HEK293T (cell line): ENCODE measurements around the gene ZNF326.

Experiments used
- CTCF ChIA-PET: fragments of 350-600 bp; formaldehyde crosslinking; extraction: SDS; loops from one replicate; lab custom pipeline; 2021; ENCODE audit warnings: antibody characterized with exemption, inconsistent platforms; lab: Yijun Ruan, JAX
- POLR2A ChIA-PET: fragments of 350-600 bp; formaldehyde crosslinking; extraction: SDS; loops from one replicate; lab custom pipeline; 2020; ENCODE audit warnings: antibody characterized with exemption, inconsistent platforms; lab: Yijun Ruan, JAX
- DNase-seq: peaks from one replicate; pipeline ENCODE4 v3.0.0; 2012; ENCODE audit warnings: mixed read lengths; ENCODE audit errors: extremely low spot score
- ARNT ChIP-seq: fragments of 450-650 bp; IDR thresholded peaks from 2 replicates; pipeline ENCODE4 v1.6.1; 2017; ENCODE audit warnings: mild to moderate bottlenecking
- BHLHE40 ChIP-seq: fragments of 450-650 bp; IDR thresholded peaks from 2 replicates; pipeline ENCODE4 v1.6.1; 2016; ENCODE audit warnings: mild to moderate bottlenecking, moderate library complexity, borderline replicate concordance
- CTBP1 ChIP-seq: fragments of 450-650 bp; IDR thresholded peaks from 2 replicates; pipeline ENCODE4 v1.6.1; 2016; ENCODE audit warnings: borderline replicate concordance
- ELF4 ChIP-seq: fragments of 450-650 bp; IDR thresholded peaks from 2 replicates; pipeline ENCODE4 v1.6.1; 2017; ENCODE audit warnings: antibody characterized with exemption
- FOXA1 ChIP-seq: fragments of 450-650 bp; IDR thresholded peaks from 2 replicates; pipeline ENCODE4 v1.6.1; 2016; ENCODE audit warnings: mild to moderate bottlenecking
- FOXK2 ChIP-seq: fragments of 450-650 bp; IDR thresholded peaks from 2 replicates; pipeline ENCODE4 v1.6.1; 2016; ENCODE audit warnings: mild to moderate bottlenecking
- FOXM1 ChIP-seq: fragments of 450-650 bp; IDR thresholded peaks from 2 replicates; pipeline ENCODE4 v1.6.1; 2017; ENCODE audit warnings: mild to moderate bottlenecking, borderline replicate concordance
- HDGF ChIP-seq: fragments of 450-650 bp; IDR thresholded peaks from 2 replicates; pipeline ENCODE4 v1.6.1; 2017; ENCODE audit warnings: antibody characterized with exemption, borderline replicate concordance
- L3MBTL2 ChIP-seq: fragments of 450-650 bp; conservative IDR thresholded peaks from 2 replicates; pipeline ENCODE4 v1.6.1; 2016; ENCODE audit warnings: mild to moderate bottlenecking
- LEF1 ChIP-seq: fragments of 450-650 bp; IDR thresholded peaks from 2 replicates; pipeline ENCODE4 v1.6.1; 2017; ENCODE audit warnings: mild to moderate bottlenecking, borderline replicate concordance
- NFRKB ChIP-seq: fragments of 450-650 bp; IDR thresholded peaks from 2 replicates; pipeline ENCODE4 v1.6.1; 2016; ENCODE audit warnings: mild to moderate bottlenecking, moderate library complexity
- PKNOX1 ChIP-seq: fragments of 450-650 bp; IDR thresholded peaks from 2 replicates; pipeline ENCODE4 v1.6.1; 2016
- SP1 ChIP-seq: fragments of 450-650 bp; IDR thresholded peaks from 2 replicates; pipeline ENCODE4 v1.6.1; 2017
- SUZ12 ChIP-seq: fragments of 450-650 bp; IDR thresholded peaks from 2 replicates; pipeline ENCODE4 v1.6.1; 2016; ENCODE audit warnings: mild to moderate bottlenecking
- TARDBP ChIP-seq: fragments of 450-650 bp; IDR thresholded peaks from 2 replicates; pipeline ENCODE4 v1.6.1; 2016
- ZNF384 ChIP-seq: fragments of 450-650 bp; IDR thresholded peaks from 2 replicates; pipeline ENCODE4 v1.6.1; 2016

ZNF326 gene

DNA sequence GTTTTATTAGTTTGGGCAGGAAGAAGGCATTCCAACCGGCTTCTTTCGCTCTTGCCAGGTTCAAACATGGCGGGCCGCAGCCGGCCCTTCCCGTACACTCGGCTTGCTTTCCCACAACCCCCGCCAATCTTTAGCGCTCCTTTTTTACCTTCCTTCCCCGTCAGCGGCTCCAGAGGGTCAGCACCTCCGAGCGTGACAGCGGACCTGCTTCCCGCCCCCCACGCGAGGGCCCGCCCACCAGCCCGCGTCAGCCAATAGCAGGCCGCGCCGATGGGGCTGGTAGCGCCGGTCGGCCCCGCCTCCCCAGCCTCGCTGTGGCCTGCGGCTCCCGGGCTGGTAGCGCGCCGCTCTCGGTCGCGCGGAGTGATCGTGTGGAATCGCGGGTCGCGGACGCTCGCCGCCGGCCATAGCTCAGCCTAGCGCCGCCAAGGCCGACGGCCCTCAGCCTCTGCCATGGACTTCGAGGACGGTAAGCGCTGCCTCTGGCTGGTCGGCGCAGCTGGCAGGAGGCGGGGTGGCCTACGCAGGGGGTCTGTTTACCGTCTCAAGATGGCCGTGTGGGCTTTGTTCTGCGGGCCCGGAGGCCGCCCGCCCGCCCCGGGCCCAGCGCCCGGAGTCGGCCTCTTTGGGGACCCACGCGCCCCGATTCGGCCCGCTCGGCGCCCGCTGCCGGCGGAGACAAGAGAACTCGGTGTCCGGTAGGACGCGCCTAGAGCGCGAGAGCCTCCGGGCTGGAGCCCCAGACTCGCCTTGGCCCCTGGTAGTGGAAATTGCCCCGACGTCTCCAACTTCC lies at the start of gene ZNF326:
TSS of gene ZNF326 (plus strand) at position 306 of the 793 bp plus-strand sequence. CDS start at position 454, 148 bp downstream.
- ChIA-PET POLR2A (interaction anchor here (1.0 kb wide), 1 partner anchor 174 kb away, joined by 3 read pairs; the partner anchor contains the start of gene LRRC8D), CTCF (no interaction called here)
- TF ChIP-seq ELF4 (peak; percentile 64), SUZ12 (no peak), PKNOX1 (peak; percentile 88), SP1 (no peak), CTBP1 (no peak; the same call in 1 of the 2 replicates), ZNF384 (no peak), FOXA1 (no peak), FOXM1 (no peak)
- DNase-seq, result peak; percentile 99

GRCh38 chr1:89945852-89946476 lies 48.9 kb upstream of the ZNF326 start:
- DNase-seq, result no peak
- ChIA-PET POLR2A (no interaction called here), CTCF (no interaction called here)
- TF ChIP-seq FOXM1, result no peak
- TF ChIP-seq LEF1, result no peak
- no peak for TF ChIP-seq ARNT
- no peak for TF ChIP-seq ELF4
- no peak for TF ChIP-seq TARDBP
- TF ChIP-seq FOXA1, result no peak
- no peak for TF ChIP-seq SUZ12
- no peak for TF ChIP-seq HDGF
- TF ChIP-seq L3MBTL2, result no peak
- no peak for TF ChIP-seq NFRKB
- no peak for TF ChIP-seq FOXK2
- no peak for TF ChIP-seq ZNF384
- no peak for TF ChIP-seq BHLHE40
- TF ChIP-seq SP1, result no peak
- no peak for TF ChIP-seq PKNOX1
- no peak for TF ChIP-seq CTBP1

- DNase-seq, result no peak
- CTCF ChIA-PET, result no interaction called here
- POLR2A ChIA-PET, result no interaction called here
- TF ChIP-seq FOXK2 (no peak), FOXM1 (no peak)
Measured at GRCh38 chr1:89946532-89946931, 48.4 kb upstream of the ZNF326 start.

DNA sequence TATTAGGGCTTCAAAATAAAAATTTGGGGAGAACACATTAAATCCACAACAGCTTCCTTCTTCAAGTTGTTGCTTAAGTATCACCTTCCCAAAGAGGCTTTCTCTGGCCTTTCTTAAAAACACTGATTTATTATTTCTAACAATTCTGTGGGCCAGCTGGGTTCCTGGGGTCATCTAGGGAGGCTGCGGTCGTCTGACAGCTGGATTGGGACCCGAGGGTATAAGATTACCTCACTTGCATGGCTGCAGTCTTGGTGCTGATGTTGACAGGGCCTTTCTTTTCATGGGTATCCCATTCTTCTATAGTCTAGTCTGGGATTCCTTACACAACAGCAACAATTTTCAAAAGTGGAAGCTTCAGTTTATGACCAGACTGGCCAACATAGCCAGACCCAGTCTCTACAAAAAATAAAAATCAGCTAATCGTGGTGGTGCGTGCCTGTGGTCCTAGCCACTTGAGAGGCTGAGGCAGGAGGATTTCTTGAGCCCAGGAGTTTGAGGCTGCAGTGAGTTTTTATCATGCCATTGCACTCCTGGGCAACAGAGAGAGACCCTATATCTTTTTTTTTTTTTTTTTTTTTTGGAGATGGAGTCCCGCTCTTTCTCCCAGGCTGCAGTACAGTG lies 46.1 kb upstream of the ZNF326 start:
- ChIA-PET CTCF (interaction anchor here (0.6 kb wide), 2 partner anchors 153 to 165 kb away, joined by 3 read pairs; no protein-coding TSS in a partner anchor), POLR2A (no interaction called here)
- no peak for DNase-seq
- TF ChIP-seq FOXM1 (no peak), FOXA1 (no peak), FOXK2 (no peak), TARDBP (no peak)

DNA sequence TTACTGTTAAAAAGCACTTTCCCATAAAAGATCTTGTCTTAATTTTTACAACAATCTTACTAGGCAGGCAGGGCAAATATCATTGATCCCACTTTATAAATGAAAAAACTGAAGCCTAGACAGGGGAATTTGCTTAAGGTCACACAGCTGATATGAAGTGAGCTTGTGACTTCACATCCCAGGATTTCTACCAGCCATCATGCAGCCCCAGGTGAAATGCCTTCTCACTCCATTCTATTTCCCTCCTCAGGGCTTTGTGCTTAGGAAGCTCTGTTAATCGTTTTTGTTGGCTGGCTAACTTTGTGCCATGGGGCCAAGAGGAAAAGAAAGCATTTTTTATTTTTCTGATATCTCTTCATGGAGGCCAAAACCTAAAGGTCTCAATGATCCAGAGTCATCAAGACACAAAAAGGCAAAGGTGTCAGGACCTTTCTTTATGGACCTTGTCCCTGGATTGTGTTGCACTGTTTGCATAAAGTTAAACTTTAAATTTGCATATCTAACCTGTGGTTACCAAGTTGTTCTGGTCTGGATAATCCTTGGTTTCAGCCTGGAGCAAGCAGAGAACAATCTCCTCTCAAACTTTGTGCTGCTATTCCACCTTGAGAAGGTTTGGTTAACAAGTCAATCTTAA lies 44.8 kb upstream of the ZNF326 start:
- ChIA-PET CTCF (interaction anchor here (0.6 kb wide), 2 partner anchors 178 to 184 kb away, joined by 4 to 5 read pairs; no protein-coding TSS in a partner anchor), POLR2A (no interaction called here)
- DNase-seq, result no peak
- TF ChIP-seq BHLHE40 (no peak), NFRKB (no peak), HDGF (no peak), ARNT (no peak), LEF1 (no peak), FOXM1 (no peak), L3MBTL2 (no peak), FOXK2 (no peak), ZNF384 (no peak), SUZ12 (no peak), TARDBP (no peak), FOXA1 (no peak), SP1 (no peak), CTBP1 (no peak)

GRCh38 chr1:89950703-89951102 lies 44.2 kb upstream of the ZNF326 start:
- POLR2A ChIA-PET, result no interaction called here
- TF ChIP-seq ARNT (no peak), SP1 (no peak), SUZ12 (no peak), FOXK2 (no peak), ZNF384 (0 out of 2 replicates have a peak, but pooled peaks have one; percentile 14)
- no peak for DNase-seq
- CTCF ChIA-PET, result interaction anchor here (0.6 kb wide), 1 partner anchor 185 kb away, joined by 5 read pairs; no protein-coding TSS in a partner anchor
